Neuron (in vitro differentiated cells): ENCODE results near the gene PADI3.
"Not testable (repeated sequence)": the region's sequence is repeated elsewhere in the genome, so short reads cannot be mapped to it uniquely, and the experiment has no call there.

Experiments
- H2AFZ ChIP-seq: one replicate; pipeline ENCODE4 v1.6.1; 2013; ENCODE audit warnings: low read depth, mild to moderate bottlenecking, inconsistent platforms, low read length, moderate library complexity
- H3K27me3 ChIP-seq: one replicate; pipeline ENCODE4 v1.6.1; 2013; ENCODE audit warnings: low read length; ENCODE audit not compliant: insufficient read depth
- H3K36me3 ChIP-seq: one replicate; pipeline ENCODE4 v1.6.1; 2013; ENCODE audit warnings: low read length; ENCODE audit not compliant: insufficient read depth
- H3K4me1 ChIP-seq: one replicate; pipeline ENCODE4 v1.6.1; 2013; ENCODE audit warnings: low read length; ENCODE audit not compliant: insufficient read depth
- H3K4me3 ChIP-seq: 2 replicates; pipeline ENCODE4 v1.5.1; 2013; ENCODE audit warnings: mild to moderate bottlenecking, low read length, moderate library complexity
- H3K9me3 ChIP-seq: one replicate; pipeline ENCODE4 v1.6.1; 2013; ENCODE audit warnings: low read length

PADI3 gene

GRCh38 chr1:17307946-17308345 is 59.0 kb downstream of the PADI3 start, which contains the start of gene PADI4:
Gene PADI4 (plus strand): TSS chr1:17308197. CDS start chr1:17308223, 26 bp downstream.
- no peak within 1 kb of the TSS for H2AFZ ChIP-seq
- no peaks in the 10 kb centered on the region for H3K27me3 ChIP-seq
- no peaks in the 10 kb centered on the region for H3K4me1 ChIP-seq
- no peaks in the 10 kb centered on the region for H3K36me3 ChIP-seq
- no peaks in the 10 kb centered on the region for H3K9me3 ChIP-seq
- H3K4me3 ChIP-seq, result no peak within 1 kb of the TSS

GRCh38 chr1:17308593-17308992 is 59.7 kb downstream of the PADI3 start:
- H3K4me3 ChIP-seq, result no peak overlapping the region
- no peaks in the 10 kb centered on the region for H3K36me3 ChIP-seq
- H2AFZ ChIP-seq, result no peak overlapping the region
- H3K27me3 ChIP-seq, result no peaks in the 10 kb centered on the region
- H3K4me1 ChIP-seq, result no peaks in the 10 kb centered on the region
- no peaks in the 10 kb centered on the region for H3K9me3 ChIP-seq

GRCh38 chr1:17309426-17310067 is 60.6 kb downstream of the PADI3 start:
- H3K4me3 ChIP-seq, result no peak overlapping the region
- H3K36me3 ChIP-seq, result no peaks in the 10 kb centered on the region
- no peak overlapping the region for H2AFZ ChIP-seq
- no peaks in the 10 kb centered on the region for H3K9me3 ChIP-seq
- no peaks in the 10 kb centered on the region for H3K4me1 ChIP-seq
- peaks cover 6% of the 10 kb centered on the region for H3K27me3 ChIP-seq

- H3K4me1 ChIP-seq, result no peaks in the 10 kb centered on the region
- H3K9me3 ChIP-seq, result no peaks in the 10 kb centered on the region
- no peak overlapping the region for H3K4me3 ChIP-seq
- peaks cover 6% of the 10 kb centered on the region for H3K27me3 ChIP-seq
- H3K36me3 ChIP-seq, result no peaks in the 10 kb centered on the region
- no peak overlapping the region for H2AFZ ChIP-seq
Observed at GRCh38 chr1:17310068-17310640, 61.3 kb downstream of the PADI3 start.

- Histone ChIP-seq H3K9me3 (no peaks in the 10 kb centered on the region), H3K36me3 (no peaks in the 10 kb centered on the region), H3K4me1 (no peaks in the 10 kb centered on the region), H3K4me3 (no peak overlapping the region), H2AFZ (no peak overlapping the region), H3K27me3 (peaks cover 13% of the 10 kb centered on the region)
Observed at GRCh38 chr1:17313530-17314309, 64.8 kb downstream of the PADI3 start.

GRCh38 chr1:17314491-17314971 is 65.6 kb downstream of the PADI3 start:
- H3K27me3 ChIP-seq, result peaks cover 13% of the 10 kb centered on the region
- H3K9me3 ChIP-seq, result no peaks in the 10 kb centered on the region
- no peak overlapping the region for H3K4me3 ChIP-seq
- H2AFZ ChIP-seq, result no peak overlapping the region
- no peaks in the 10 kb centered on the region for H3K4me1 ChIP-seq
- no peaks in the 10 kb centered on the region for H3K36me3 ChIP-seq

GRCh38 chr1:17315542-17316130 is 66.7 kb downstream of the PADI3 start:
- Histone ChIP-seq H3K9me3 (no peaks in the 10 kb centered on the region), H3K4me1 (no peaks in the 10 kb centered on the region), H3K27me3 (peaks cover 13% of the 10 kb centered on the region), H2AFZ (no peak overlapping the region), H3K36me3 (no peaks in the 10 kb centered on the region), H3K4me3 (no peak overlapping the region)

- Histone ChIP-seq H3K36me3 (no peaks in the 10 kb centered on the region), H3K9me3 (no peaks in the 10 kb centered on the region), H3K4me1 (no peaks in the 10 kb centered on the region), H3K27me3 (peaks cover 13% of the 10 kb centered on the region), H2AFZ (no peak overlapping the region), H3K4me3 (no peak overlapping the region)
Observed at GRCh38 chr1:17316704-17317103, 67.8 kb downstream of the PADI3 start.

- H3K4me3 ChIP-seq, result no peak overlapping the region
- H3K4me1 ChIP-seq, result no peaks in the 10 kb centered on the region
- H3K27me3 ChIP-seq, result peaks cover 13% of the 10 kb centered on the region
Observed at GRCh38 chr1:17318262-17318661, 69.4 kb downstream of the PADI3 start.

GRCh38 chr1:17319561-17320350 is 70.9 kb downstream of the PADI3 start:
- H3K27me3 ChIP-seq, result peaks cover 7% of the 10 kb centered on the region
- no peaks in the 10 kb centered on the region for H3K9me3 ChIP-seq
- no peak overlapping the region for H3K4me3 ChIP-seq
- no peak overlapping the region for H2AFZ ChIP-seq
- H3K4me1 ChIP-seq, result no peaks in the 10 kb centered on the region
- no peaks in the 10 kb centered on the region for H3K36me3 ChIP-seq

More at GRCh38 chr1:17318262-17318661, 69.4 kb downstream of the PADI3 start:
- Histone ChIP-seq H3K36me3 (no peaks in the 10 kb centered on the region), H3K9me3 (no peaks in the 10 kb centered on the region), H2AFZ (no peak overlapping the region)

- H3K4me1 ChIP-seq, H3K36me3 ChIP-seq, H3K9me3 ChIP-seq, H2AFZ ChIP-seq, H3K27me3 ChIP-seq, H3K4me3 ChIP-seq: not testable (repeated sequence)
Observed at GRCh38 chr1:17321857-17322390, 73.0 kb downstream of the PADI3 start.

GRCh38 chr1:17328855-17329254 is 80.0 kb downstream of the PADI3 start:
- Histone ChIP-seq H3K4me3 (no peak overlapping the region), H3K9me3 (peaks cover 2% of the 10 kb centered on the region), H2AFZ (no peak overlapping the region), H3K27me3 (no peaks in the 10 kb centered on the region), H3K4me1 (no peaks in the 10 kb centered on the region), H3K36me3 (no peaks in the 10 kb centered on the region)
